ENCODE measurements around the gene STK11IP.

Gene STK11IP

DNA sequence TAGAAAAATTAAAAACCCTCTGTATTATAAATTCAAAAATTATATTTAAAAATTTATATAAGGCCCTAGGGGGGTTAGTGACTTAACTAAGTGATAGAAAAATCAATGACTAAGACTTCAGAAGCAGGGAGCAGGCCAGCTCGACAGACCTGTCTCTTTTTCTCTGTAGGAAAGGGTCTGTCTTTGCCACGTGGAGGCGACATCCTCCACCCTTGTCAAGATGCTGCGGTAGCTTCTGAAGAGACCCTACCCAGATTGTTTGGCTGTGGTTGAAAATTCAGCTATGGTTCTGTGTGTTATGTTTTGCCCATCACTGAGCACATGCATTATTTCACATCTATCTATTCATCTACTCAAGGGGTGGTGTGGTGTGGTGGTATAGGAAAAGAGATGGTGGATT is 21.6 kb downstream of the STK11IP start:
- no peak for DNase-seq (ENCODE audit: low spot score)

DNA sequence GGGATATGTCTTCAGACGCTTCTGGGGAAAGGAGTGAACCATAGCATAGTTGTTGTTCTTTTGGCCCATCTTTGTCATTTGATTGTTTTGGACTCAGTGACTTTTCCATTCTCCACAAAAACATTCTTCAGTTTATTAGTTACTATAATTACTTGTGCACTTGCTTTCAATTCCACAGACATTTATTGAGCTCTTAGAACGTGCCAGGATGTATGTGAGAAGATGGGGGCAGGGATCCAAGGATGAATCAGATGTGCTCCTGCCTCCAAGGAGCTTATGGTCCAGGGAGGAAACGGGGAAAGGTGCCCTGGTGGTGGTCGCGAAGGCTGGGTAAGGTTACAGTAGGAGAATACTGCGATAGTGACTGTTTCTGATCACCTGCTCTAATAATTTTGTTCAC is 22.9 kb downstream of the STK11IP start:
- no peak for DNase-seq (ENCODE audit: low spot score)

DNA sequence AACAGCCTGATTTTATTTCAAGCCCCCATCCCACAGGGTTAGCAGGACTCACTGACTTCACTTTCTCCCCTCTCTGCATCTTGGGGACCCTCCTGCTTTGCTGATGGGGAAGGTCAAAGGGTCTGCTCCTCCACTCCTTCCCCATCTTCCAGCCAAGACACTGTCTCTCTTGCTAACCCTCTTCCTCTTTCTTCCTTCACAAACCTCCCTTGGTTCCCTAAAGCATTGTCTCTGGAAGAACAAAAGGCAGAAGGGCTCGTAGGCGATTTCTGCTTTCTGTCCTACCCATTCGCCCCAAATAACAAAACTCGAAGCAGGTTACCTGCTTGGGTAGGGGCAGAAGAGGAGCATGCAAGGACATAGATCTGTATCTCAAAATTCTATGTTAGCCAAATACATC is 24.3 kb downstream of the STK11IP start:
- DNase-seq (ENCODE audit: low spot score): no peak

DNA sequence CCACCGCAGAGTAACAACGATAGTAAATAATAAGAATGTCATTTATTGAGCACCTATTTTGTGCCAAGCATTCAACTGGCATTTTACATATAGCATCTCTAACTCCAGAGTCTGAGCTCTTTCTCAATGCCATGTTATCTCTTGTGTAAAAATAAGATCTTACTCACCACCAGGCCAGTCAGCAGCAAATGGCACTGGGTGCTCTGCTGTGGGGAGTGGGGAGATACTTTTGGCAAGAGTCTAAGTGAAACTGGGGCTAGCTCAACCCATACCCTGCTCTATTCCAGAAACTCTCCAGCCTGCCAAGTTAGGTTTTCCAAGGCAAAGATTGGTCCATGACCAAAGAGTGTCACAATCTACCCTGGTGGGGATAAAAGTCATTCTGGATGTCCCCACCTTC is 24.8 kb downstream of the STK11IP start:
- DNase-seq (ENCODE audit: low spot score): no peak

DNA sequence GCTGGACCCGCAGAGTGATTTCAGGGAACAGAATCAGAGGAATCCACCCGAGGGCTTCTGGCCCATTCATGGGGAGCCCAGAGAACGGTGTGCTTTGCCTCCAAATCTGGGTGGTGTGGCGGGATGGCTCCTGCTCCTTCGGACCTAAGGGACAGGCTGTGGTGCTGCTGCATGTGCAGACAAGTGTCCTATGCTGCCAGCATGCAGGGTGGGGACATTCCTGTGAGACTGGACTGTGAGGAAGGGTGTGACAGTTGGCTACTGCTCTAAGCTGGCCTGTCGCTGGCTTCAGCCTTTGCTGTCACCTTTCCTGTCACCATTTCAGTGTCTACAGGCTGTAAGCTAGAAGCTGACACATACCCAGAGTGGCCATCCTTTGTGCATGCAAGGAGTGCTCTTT is 26.9 kb downstream of the STK11IP start:
- DNase-seq (ENCODE audit: low spot score): no peak

DNA sequence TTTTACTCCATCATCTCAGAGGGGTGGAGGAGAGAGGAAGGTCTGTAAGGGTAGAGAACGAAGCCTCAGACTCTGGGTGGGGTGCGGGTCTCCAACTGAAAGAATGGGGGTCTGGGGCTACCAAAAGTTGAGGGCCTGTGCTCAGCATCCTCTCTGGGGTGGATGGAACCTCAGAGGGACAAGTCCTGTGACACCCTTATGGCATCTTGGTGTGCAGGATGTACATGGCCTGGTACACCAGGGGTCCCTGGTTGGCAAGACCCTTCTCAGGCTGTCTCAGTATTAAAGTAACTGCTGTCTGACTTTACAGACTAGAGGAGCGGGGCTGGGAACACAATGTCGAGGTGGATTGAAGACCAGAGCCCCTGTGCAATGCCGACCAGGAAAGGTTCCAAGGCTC is 27.5 kb downstream of the STK11IP start:
- DNase-seq (ENCODE audit: low spot score): no peak

DNA sequence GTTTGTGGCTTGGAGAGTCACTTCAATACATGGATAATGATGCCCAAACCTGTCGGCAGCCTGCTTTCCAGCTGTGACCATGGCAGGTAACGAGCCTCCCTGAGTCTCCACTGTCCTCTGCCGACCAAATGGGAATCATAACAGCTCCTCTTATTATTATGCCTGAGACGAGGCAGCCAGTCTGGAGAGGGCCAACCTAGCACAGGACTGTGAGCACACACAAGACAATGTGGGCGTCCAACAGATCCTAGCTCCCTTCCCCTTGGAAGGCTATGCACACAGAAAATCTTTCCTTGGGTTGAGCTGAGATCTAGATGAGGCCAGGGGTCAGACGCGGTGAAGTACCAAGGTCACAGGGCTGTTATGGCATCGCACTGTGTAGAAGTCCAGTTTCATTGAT is 28.9 kb downstream of the STK11IP start:
- DNase-seq (ENCODE audit: low spot score): no peak

DNA sequence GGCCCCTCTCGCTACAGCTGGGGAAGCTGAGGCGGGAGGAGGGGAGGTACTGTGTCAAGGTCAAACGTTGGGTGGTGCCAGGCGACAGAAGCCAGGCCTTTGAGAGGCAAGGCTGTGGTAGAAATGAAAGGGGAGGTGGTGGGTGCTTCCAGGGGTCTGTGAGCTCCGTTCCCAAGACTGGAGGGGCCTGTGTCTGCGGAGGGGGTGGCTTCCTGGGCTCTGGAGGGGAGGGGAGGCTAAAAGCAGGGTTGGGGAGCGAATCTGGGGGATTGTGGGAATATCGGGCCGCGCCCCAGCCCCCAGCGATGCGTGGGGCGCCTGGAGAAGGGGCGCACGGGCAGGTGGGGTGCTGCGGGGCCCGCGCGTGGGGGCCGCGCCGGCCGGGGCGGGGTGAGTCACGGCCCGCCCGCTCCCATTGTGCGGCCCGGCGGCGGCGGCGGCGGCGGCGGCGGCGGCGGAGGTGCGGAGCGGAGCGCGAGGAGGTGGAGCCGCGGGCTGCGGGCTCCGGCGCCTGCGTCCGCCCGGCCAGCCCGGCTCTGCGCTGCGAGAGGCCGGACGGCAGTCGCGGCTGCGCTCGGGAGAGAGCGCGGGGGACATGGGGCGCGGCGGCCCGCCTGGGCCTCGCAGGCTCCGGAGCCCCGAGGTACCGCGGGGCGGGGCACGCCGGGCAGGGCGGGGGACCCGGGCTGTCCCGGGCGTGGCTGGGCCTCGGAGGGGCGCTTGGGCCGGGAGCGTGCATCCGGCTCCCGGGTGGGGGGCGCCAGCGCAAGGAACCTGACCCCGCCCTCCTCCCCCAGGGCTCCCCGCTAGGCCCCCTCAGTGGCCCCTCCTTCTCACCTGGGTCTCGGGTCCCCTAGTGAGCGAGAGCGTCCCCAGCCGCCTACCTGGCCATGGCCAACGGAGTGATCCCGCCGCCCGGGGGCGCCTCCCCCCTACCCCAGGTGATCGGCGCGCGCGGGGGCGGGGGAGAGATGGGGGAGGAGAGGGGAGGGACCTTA is 29.7 kb downstream of the STK11IP start, which contains the start of gene SLC4A3:
SLC4A3 (plus strand) TSS at position 528 of the 998 bp plus-strand sequence; CDS start at position 891, 363 bp downstream.
- peak; percentile 89 for DNase-seq (ENCODE audit: low spot score)

DNA sequence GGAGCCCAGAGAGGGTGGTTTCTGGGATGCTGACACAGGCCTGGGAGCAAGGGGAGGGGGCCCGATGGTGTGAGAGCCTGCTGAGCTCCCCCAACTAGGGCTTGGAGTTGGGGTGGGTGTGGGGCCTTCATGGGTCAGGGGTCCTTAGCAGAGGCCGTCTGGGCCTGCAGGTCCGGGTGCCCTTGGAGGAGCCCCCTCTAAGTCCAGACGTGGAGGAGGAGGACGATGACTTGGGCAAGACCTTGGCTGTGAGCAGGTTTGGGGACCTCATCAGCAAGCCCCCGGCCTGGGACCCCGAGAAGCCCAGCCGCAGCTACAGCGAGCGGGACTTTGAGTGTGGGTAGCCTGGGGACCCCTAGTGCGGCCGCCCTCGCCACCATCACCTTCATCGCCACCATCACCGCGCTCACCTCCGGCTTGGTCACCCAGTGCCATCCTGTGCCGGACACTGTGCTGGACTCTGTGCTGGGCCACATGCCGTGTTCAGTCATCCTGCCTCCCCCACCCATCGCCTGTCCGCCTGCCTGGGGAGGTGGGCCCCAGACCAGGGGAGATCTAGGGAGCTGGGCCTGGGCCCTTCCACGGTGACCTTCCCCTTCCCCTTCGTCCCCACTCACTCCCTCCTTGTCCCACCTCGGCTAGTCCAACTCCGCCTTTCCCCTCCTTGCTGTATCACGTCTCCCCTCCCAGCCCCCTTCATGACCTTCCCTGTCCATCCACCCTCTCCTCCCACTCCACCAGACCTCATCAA is 30.8 kb downstream of the STK11IP start:
- DNase-seq (ENCODE audit: low spot score): no peak

DNA sequence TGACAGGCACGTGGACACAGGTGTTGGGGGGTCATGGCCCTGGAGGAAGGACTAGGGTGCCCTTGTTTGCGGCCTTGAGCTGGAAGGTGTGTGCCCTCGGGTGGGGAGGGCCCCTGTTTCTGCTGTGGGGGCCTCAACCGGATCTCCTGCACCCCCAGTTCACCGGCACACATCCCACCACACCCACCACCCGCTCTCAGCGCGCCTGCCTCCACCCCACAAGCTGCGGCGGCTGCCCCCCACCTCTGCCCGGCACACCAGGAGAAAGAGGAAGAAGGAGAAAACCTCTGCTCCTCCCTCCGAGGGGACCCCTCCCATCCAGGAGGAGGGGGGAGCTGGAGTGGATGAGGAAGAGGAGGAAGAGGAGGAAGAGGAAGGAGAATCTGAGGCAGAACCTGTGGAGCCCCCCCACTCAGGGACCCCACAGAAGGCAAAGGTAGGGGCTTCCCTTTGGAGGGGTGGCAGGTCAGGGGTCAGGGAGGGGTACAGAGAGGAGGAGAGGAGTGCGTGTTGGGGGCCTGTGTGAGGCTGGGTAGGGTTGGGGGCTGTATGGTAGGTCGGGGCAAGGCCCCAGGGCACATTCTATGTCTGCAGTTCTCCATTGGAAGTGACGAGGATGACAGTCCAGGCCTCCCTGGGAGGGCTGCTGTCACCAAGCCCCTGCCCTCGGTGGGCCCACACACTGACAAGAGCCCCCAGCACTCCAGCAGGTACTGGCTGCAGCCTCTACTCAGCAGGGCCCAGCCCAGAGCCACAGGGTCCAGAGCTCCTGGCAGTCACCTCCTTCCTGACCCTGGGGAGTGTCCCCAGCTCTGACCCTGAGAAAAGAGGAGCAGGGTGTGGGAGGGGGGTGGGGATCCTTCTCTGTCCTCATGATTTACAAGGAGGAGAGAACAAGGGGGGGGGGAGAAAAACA is 31.6 kb downstream of the STK11IP start:
- DNase-seq (ENCODE audit: low spot score): no peak

DNA sequence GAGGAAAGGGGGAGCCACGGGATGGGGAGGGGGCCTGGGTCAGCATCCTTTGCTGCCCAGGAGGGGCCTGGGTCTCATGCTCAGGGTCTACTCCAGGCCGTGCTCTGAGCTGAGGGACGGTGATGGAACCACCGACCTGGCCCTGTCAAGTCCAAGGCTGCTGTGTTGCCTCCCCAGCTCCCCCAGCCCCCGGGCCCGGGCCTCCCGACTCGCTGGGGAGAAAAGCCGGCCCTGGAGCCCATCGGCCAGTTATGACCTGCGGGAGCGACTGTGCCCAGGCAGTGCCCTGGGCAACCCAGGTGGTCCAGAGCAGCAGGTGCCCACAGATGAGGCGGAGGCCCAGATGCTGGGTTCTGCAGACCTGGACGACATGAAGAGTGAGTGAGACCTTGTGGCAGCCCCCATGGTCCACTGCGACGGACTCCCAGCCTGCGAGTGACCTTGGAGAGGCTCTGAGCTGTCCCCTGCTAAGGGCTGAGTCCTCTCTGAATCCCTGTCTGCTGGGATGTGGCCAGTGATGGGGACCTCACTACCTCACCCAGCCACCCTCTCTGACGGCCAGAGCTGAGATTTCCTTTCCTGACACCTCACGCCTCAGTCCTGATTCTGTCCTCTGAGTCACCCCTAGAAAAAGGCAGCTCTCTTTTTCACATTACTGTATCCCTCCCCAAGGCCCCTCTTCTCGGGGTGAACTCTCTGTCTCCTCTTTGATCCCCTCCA is 32.5 kb downstream of the STK11IP start:
- DNase-seq (ENCODE audit: low spot score): no peak

DNA sequence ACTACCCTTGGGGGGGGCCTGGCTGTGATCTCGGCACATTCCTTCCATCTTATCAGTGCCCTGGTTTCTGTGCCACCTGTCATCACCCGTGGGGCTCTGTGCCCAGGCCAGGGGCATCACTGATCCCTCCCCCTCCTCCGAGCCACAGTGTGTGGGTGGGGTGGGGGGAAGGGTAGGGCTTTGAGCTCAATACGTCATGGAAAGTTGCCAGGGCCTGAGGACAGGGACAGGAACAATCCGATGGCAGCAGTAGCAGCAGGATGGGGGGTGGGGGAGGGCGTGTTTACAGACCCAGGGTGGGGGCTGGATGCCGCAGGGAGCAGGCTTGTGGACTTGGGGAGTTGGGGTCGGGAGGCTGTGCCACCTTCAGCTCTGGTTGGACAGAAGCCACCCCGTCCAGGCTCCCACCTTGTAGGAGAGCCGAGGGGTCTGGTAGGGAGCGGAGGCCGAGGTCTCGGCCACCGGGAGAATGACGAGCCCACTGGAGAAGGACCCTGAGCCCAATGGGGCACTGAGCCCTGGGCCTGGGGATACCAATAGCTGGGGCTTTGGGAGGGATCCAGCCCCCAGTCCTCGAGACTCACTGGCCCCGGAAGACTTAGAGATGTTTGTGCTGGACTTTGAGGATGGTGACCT is 33.2 kb downstream of the STK11IP start:
- DNase-seq (ENCODE audit: low spot score): no peak

DNA sequence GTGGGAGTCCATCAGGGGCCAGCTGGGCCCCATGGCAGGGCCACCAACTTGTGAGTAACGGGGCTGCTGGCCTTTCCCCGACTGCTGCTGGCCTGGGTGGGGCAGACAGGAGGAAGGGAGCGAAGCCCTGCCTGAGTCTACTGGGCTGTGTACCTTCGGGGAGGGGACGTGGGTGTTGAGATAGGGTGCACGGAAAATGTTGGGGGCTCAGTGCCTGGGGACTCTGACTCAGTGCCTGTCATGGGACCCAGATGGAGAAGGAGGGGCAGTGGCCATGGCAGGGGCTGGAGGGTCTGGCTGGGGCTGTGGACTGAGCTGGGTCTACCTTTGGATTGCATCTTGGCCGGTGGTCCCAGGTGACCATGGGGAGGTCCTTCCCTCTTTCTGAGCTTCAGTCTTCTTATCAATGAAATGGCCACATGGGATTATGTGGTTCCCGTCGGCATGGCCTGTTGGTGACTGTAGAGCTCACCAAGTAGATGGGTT is 33.8 kb downstream of the STK11IP start:
- no peak for DNase-seq (ENCODE audit: low spot score)

DNA sequence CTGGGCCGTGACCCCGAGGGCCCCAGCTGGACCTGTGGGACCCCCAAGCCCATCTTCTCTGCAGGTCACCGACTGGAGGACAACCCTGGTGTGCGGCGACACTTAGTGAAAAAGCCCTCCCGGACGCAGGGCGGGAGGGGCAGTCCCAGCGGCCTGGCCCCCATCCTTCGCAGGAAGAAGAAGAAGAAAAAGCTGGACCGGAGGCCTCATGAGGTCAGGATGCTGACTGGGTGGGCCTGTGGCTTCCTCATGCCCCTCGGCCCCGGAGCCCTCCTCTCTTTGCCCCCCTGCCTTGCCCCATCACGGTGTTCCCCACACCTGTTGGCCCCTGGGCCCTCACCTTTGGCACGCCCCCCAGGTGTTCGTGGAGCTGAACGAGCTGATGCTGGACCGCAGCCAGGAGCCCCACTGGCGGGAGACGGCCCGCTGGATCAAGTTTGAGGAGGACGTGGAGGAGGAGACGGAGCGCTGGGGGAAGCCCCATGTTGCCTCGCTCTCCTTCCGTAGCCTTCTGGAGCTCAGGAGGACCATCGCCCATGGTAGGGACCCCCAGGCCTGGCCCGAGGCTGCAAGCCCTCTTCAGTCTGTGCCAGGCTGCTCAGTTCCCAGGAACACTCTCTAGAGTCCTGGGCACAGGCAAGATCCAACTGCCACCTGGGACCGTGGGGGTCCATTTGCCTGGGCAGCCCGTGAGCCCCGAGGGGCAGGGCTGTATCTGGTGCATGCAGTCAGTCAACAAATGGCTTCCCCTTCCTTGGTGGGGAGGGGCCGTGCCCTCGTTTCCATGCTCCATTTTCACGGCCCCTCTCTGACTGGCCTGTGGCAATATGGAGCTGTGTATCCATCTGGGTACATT is 34.5 kb downstream of the STK11IP start:
- no peak for DNase-seq (ENCODE audit: low spot score)

DNA sequence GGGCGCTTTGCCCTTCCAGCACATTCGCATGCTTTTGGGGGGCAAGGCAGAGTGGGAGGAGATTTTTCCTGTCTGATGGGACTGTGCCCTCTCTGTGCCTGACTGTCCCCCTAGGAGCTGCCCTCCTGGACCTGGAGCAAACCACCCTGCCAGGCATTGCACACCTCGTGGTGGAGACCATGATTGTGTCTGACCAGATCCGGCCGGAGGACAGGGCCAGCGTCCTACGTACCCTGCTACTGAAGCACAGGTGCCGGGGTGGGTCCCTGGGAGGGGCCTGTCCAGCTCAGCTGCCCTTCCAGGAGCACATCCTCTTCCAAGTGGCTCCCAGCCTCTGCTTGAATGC is 35.1 kb downstream of the STK11IP start:
- no peak for DNase-seq (ENCODE audit: low spot score)

DNA sequence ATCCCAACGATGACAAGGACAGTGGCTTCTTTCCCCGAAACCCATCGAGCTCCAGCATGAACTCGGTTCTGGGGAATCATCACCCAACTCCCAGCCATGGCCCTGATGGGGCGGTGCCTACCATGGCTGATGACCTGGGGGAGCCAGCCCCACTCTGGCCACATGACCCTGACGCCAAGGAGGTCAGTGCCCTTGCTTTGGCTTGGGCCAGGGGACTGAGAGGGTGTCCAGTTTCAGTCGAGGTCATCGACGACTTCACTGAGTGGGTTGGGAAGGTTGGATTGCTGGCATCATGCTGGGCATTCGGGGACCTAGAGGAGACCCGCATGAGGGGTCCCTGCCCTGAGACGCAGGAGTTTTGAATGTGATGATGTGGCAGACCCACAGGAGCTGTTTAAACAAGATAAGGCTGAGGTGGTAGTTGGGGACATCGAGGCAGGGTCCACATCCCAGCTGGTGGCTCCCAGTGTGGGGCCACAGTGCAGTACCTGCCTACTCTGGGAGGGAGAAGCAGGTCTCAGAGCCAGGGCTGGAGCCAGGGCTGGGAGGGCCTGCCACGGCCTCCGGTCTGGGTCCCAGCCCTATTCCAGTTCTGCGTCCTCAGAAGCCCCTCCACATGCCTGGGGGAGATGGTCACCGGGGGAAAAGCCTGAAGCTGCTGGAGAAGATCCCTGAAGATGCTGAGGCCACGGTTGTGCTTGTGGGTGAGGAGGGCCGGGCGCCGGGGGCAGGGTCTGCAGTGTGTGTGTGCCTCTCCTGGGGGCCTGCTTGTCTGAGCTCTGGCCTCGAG is 35.8 kb downstream of the STK11IP start:
- no peak for DNase-seq (ENCODE audit: low spot score)

DNA sequence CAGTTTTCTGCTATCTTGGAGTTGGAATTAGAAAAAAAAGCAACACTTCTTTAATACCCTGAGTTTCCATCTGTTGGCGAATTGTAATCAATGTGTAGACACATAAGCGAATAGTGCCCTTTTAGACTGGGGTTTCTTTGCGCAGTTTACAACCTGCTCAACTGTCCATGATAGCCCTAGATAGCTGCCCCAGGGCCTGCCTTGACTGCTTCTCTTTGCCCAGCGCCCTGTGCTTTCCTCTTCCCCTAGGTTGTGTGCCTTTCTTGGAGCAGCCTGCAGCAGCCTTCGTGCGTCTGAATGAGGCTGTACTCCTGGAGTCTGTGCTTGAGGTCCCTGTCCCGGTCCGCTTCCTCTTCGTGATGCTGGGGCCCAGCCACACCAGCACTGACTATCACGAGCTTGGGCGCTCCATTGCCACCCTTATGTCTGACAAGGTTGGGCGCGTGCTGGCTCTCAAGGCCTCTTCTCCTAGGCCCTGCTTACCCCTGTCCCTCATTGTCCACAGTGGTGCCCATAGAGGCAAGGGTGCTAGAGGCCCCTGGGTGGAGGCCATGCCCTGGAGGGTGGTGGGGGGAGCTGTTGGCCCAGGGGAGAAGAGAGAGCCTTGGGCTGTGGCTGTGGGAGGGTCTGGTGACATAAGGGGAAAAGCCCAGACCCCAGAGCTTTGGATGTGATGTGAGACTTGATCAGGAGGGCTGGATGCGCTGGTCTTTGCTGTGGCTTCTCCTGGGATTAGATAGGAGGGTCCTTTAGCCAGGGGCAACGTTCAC is 36.7 kb downstream of the STK11IP start:
- no peak for DNase-seq (ENCODE audit: low spot score)
